ENCODE data around the gene BRAP.
A peak's percentile ranks its signal among the peaks of the same experiment; 100 is the strongest.

The BRAP gene

GRCh38 chr12:111599453-111600204 lies 86.1 kb downstream of the BRAP start (continued):
- no peak for TF ChIP-seq ZNF747 (tag by site-specific recombination; IDR thresholded peaks at IDR 0.05)
- no peak; the same call in 1 of the 2 replicates for TF ChIP-seq MZF1 (tag by site-specific recombination; IDR thresholded peaks at IDR 0.05; ENCODE audit: borderline replicate concordance)
- no peak for TF ChIP-seq ZNF596 (tag by site-specific recombination; IDR thresholded peaks at IDR 0.05)
- TF ChIP-seq ZNF112 (tag by site-specific recombination; IDR thresholded peaks at IDR 0.05): no peak
- TF ChIP-seq ZBTB21 (tag by site-specific recombination; IDR thresholded peaks at IDR 0.05): 0 out of 2 replicates have a peak, but pooled peaks have one; percentile 44
- no peak for TF ChIP-seq ZNF549 (tag by site-specific recombination; IDR thresholded peaks at IDR 0.05)
- TF ChIP-seq ZNF837 (tag by site-specific recombination; IDR thresholded peaks at IDR 0.05): no peak; the same call in 1 of the 2 replicates
- no peak for TF ChIP-seq ZNF114 (tag by site-specific recombination; IDR thresholded peaks at IDR 0.05)
- TF ChIP-seq ZSCAN4 (tag by site-specific recombination; IDR thresholded peaks at IDR 0.05): 0 out of 2 replicates have a peak, but pooled peaks have one; percentile 14
- no peak for TF ChIP-seq ZNF169 (tag by site-specific recombination; IDR thresholded peaks at IDR 0.05)
- TF ChIP-seq ZNF239 (tag by site-specific recombination; IDR thresholded peaks at IDR 0.05): no peak
- TF ChIP-seq ZNF140 (tag by site-specific recombination; IDR thresholded peaks at IDR 0.05): no peak
- TF ChIP-seq MEIS1 (CRISPR knock-in tag; IDR thresholded peaks at IDR 0.05; ENCODE audit: borderline replicate concordance): no peak
- TF ChIP-seq ZNF350 (tag by site-specific recombination; IDR thresholded peaks at IDR 0.05): no peak
- no peak for TF ChIP-seq ZNF248 (tag by site-specific recombination; IDR thresholded peaks at IDR 0.05)
- peak; percentile 91; the same call in 1 of the 2 replicates for TF ChIP-seq ZNF501 (tag by site-specific recombination; IDR thresholded peaks at IDR 0.05)
- no peak for TF ChIP-seq ZNF221 (tag by site-specific recombination; IDR thresholded peaks at IDR 0.05; ENCODE audit: borderline replicate concordance)
- TF ChIP-seq ZNF654 (tag by site-specific recombination; IDR thresholded peaks at IDR 0.05; ENCODE audit: low read depth): no peak
- no peak for TF ChIP-seq ZNF488 (tag by site-specific recombination; IDR thresholded peaks at IDR 0.05)
- TF ChIP-seq OSR2 (tag by site-specific recombination; IDR thresholded peaks at IDR 0.05): peak; percentile 54
- TF ChIP-seq ZNF426 (tag by site-specific recombination; IDR thresholded peaks at IDR 0.05): no peak
- TF ChIP-seq ZNF155 (tag by site-specific recombination; IDR thresholded peaks at IDR 0.05): no peak
- no peak for TF ChIP-seq ZNF677 (tag by site-specific recombination; IDR thresholded peaks at IDR 0.05)
- TF ChIP-seq ZBTB8A (tag by site-specific recombination; IDR thresholded peaks at IDR 0.05): peak; percentile 98
- TF ChIP-seq ZNF211 (tag by site-specific recombination; IDR thresholded peaks at IDR 0.05; ENCODE audit: low read depth): no peak
- no peak for TF ChIP-seq ZNF280D (tag by site-specific recombination; IDR thresholded peaks at IDR 0.05)
- no peak for TF ChIP-seq ZNF645 (tag by site-specific recombination; IDR thresholded peaks at IDR 0.05)
- peak; percentile 68; the same call in 1 of the 2 replicates for TF ChIP-seq ELK4 (IDR thresholded peaks at IDR 0.05; ENCODE audit: borderline replicate concordance, low read depth, low read length)
- TF ChIP-seq ZNF658 (tag by site-specific recombination; IDR thresholded peaks at IDR 0.05): no peak
- TF ChIP-seq ZNF133 (tag by site-specific recombination; IDR thresholded peaks at IDR 0.05): no peak
- no peak for TF ChIP-seq ZNF623 (tag by site-specific recombination; IDR thresholded peaks at IDR 0.05)
- TF ChIP-seq SP3 (tag by site-specific recombination; IDR thresholded peaks at IDR 0.05): peak; percentile 94
- no peak for TF ChIP-seq ZNF18 (tag by site-specific recombination; IDR thresholded peaks at IDR 0.05)
